Measurements from ENCODE around the gene TTC22.

GRCh38 chr1:54744696-54745095 is 56.4 kb downstream of the TTC22 start:
- no peak for TF ChIP-seq RORB (CRISPR knock-in tag; IDR thresholded peaks at IDR 0.05)
- TF ChIP-seq NR3C1 (CRISPR knock-in tag; conservative IDR thresholded peaks at IDR 0.05; ENCODE audit: low read depth) = no peak
- no peak for TF ChIP-seq CTCF (IDR thresholded peaks at IDR 0.05)
